Measurements from ENCODE around the gene KL.

GRCh38 chr13:33111414-33112110 lies 95.3 kb downstream of the KL start:
- no peak for TF ChIP-seq CTCF (conservative IDR thresholded peaks at IDR 0.05; ENCODE audit: low read depth, low read length)
- TF ChIP-seq EZH2 (IDR thresholded peaks at IDR 0.05; ENCODE audit: borderline replicate concordance, low read depth, low read length, poor library complexity, severe bottlenecking) = no peak

Data from A673 (cell line).